Skeletal muscle tissue (tissue), 4 donors: Measurements from ENCODE around the gene DUSP7. TPM values are rescaled to one million over a fixed set of nuclear protein-coding genes. Genes with fewer than 3 reads are reported as not detected.

Experiments
- H3K27ac ChIP-seq: one replicate; pipeline ENCODE4 v1.7.0; 2013; ENCODE audit warnings: mild to moderate bottlenecking, low read depth, low read length, inconsistent platforms
- H3K27me3 ChIP-seq, 3 donors: one replicate each; pipeline ENCODE4 v1.7.0; 2013; ENCODE audit warnings: low read length in 3 of 3; ENCODE audit not compliant: control insufficient read depth in 3 of 3, insufficient read depth in 3 of 3
- H3K36me3 ChIP-seq, 3 donors: one replicate each; pipeline ENCODE4 v1.7.0; 2013; ENCODE audit warnings: low read length in 3 of 3; ENCODE audit not compliant: control insufficient read depth in 3 of 3, insufficient read depth in 3 of 3
- H3K4me1 ChIP-seq, 3 donors: one replicate each; pipeline ENCODE4 v1.7.0; 2013; ENCODE audit warnings: low read length in 3 of 3, mild to moderate bottlenecking in 3 of 3; ENCODE audit not compliant: control insufficient read depth in 3 of 3, insufficient read depth in 3 of 3
- H3K4me3 ChIP-seq, 3 donors: one replicate each; pipeline ENCODE4 v1.7.0; 2013; ENCODE audit warnings: low read length in 3 of 3
- H3K9ac ChIP-seq, 3 donors: one replicate each; pipeline ENCODE4 v1.7.0; 2013; ENCODE audit warnings: low read length in 3 of 3, mild to moderate bottlenecking in 3 of 3, moderate library complexity in 2 of 3, low read depth in 1 of 3
- H3K9me3 ChIP-seq, 3 donors: one replicate each; pipeline ENCODE4 v1.7.0; 2013; ENCODE audit warnings: low read length in 3 of 3; ENCODE audit not compliant: control insufficient read depth in 3 of 3
- total RNA-seq: library from RNA; depleted of rRNA; stranded (reverse); fragments of >200 nt; gene quantifications from one replicate; pipeline ENCODE4 v1.2.3, GENCODE V29; 2014
- donor health status: Osteomylitis.

DUSP7 gene
- total RNA-seq, 1 donor from 2014 or later, result 5.2 TPM

DNA sequence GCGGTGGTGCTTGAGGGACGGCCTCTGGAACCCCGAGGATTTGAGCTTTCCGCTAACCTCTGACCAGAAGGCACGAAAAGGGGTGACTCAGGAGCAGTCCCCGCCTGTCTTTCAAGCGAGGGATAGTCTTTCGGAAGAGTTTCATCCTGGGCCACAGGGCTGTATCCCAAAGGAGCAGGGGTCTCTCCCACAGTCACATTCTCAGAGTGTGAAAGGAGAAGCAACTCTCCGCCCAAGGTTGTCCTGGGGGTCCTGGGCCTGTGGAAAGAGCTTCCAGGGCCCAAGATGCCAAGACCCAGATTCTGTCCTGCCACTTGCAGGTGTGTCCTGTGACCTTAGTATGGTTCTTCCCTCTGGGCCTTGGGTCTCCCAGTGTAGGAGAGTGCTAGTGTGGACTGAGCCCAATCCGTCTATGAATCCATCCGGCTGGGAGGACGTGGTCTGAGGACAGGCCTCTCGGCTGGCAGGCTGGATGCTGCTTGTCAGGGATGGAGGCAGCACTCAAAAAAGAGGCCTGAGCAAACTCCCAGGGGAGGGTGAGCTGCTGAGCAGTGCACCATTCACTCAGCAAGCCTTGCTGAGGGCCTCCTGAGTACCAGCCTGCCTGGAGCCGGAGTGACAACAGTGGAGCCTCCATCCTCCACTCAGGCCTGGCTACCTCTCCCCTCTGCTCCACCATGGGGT, 1.6 kb upstream of the DUSP7 start:
- Histone ChIP-seq H3K4me3 (peak overlapping the region; percentile 72 to 79 (median 77)), H3K9ac (peak overlapping the region; percentile 47 to 86 (median 68)), H3K27me3 (no peaks in the 10 kb centered on the region), H3K9me3 (no peaks in the 10 kb centered on the region), H3K4me1 (peaks cover 29 to 50% (median 44%) of the 10 kb centered on the region in 3 donors), H3K27ac (peak overlapping the region; percentile 32), H3K36me3 (peaks cover 10 to 14% (median 10%) of the 10 kb centered on the region in 3 donors)

- Histone ChIP-seq H3K27me3 (no peaks in the 10 kb centered on the region), H3K9me3 (no peaks in the 10 kb centered on the region), H3K36me3 (peaks cover 12 to 16% (median 15%) of the 10 kb centered on the region in 3 donors), H3K9ac (peak overlapping the region; percentile 80 to 88 (median 88)), H3K4me1 (peaks cover 36 to 50% (median 47%) of the 10 kb centered on the region in 3 donors), H3K27ac (peak overlapping the region; percentile 96), H3K4me3 (peak overlapping the region; percentile 88 to 90 (median 88))
These were observed 819 bp upstream of the DUSP7 start for GRCh38 chr3:52056968-52057811.

DNA sequence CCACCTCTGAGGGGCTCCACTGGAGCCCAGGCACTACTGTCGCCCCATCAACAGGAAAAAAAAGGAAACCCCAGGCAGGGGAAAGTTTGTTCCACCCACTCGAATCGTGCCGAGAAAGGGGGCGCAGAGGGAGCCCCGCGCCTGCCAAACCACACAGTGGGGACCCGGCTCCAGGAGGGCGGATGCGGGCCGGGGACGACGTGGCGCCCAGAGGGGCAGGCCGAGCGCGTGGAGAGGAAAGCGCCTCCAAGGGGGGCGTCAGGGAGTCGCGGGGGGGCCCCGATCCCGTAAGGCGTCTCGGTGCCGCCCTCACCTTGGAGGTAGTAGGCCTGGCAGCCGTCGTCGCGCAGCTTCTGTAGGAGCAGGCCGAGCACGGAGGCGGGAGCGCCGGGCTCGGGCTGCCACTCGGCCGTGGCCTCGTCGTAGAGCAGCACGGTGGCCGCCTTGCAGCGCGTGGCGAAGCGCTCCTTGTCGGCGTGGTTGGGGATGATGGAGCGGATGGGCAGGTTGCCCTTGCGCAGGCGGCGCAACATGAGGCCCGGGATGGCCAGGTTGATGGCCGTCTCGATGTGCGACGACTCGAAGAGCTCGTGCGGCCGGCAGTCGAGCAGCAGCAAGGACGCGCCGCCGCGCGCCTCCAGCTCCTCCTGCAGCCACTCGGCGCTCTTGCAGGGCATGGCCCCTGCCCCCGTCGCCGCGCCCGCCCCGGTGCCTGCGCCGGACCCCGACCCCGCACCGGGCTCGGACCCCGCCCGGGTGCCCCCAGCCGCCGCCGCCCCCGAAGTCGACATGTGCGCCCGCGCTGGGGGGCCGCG, 627 bp downstream of the DUSP7 start:
- Histone ChIP-seq H3K9ac (peak overlapping the region; percentile 81 to 88 (median 87)), H3K4me3 (peak overlapping the region; percentile 84 to 89 (median 89)), H3K27ac (peak overlapping the region; percentile 79), H3K4me1 (peaks cover 47 to 64% (median 62%) of the 10 kb centered on the region in 3 donors), H3K9me3 (no peaks in the 10 kb centered on the region), H3K27me3 (no peaks in the 10 kb centered on the region), H3K36me3 (peaks cover 24 to 30% (median 24%) of the 10 kb centered on the region in 3 donors)

GRCh38 chr3:52054661-52055511, 1.5 kb downstream of the DUSP7 start:
- Histone ChIP-seq H3K27ac (peak overlapping the region; percentile 79), H3K4me1 (peaks cover 50 to 67% (median 67%) of the 10 kb centered on the region in 3 donors)

GRCh38 chr3:52053307-52054304, 2.8 kb downstream of the DUSP7 start:
- Histone ChIP-seq H3K9ac (peak overlapping the region in 2 of 3 donors; percentile 56 to 87), H3K9me3 (no peaks in the 10 kb centered on the region), H3K27ac (peak overlapping the region; percentile 79), H3K4me1 (peaks cover 54 to 70% (median 68%) of the 10 kb centered on the region in 3 donors), H3K4me3 (peak overlapping the region; percentile 65 to 89 (median 70)), H3K27me3 (no peaks in the 10 kb centered on the region), H3K36me3 (peaks cover 39 to 46% (median 43%) of the 10 kb centered on the region in 3 donors)

More at GRCh38 chr3:52054661-52055511, 1.5 kb downstream of the DUSP7 start:
- no peaks in the 10 kb centered on the region for H3K27me3 ChIP-seq
- peak overlapping the region; percentile 81 to 88 (median 87) for H3K9ac ChIP-seq
- peak overlapping the region; percentile 84 to 89 (median 89) for H3K4me3 ChIP-seq
- peaks cover 32 to 37% (median 32%) of the 10 kb centered on the region in 3 donors for H3K36me3 ChIP-seq
- H3K9me3 ChIP-seq, result no peaks in the 10 kb centered on the region

DNA sequence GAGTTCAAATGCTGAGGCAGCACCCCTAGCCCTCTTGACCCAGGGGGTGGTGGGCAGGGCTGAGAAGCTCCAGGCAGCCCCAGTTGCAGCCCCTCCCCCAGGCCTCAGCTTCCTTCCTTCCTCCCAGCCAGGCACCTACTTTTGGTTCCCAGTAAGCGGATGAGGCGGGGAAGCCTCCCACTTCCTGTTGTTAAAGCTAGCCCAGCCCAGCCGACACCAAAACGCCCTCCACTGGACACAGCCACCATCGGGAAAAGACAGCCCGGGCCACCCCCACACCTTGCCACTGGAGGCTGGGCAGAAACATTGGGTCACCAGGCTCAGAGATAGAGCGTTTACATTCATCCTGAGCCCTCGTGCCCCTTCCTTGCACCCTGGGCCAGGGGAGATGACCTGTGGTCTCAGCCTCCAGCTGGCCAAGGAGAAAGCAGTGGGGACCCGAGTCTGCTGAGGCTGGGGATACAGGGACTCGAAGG, 3.5 kb downstream of the DUSP7 start:
- peak overlapping the region; percentile 4 to 87 (median 56) for H3K9ac ChIP-seq

DNA sequence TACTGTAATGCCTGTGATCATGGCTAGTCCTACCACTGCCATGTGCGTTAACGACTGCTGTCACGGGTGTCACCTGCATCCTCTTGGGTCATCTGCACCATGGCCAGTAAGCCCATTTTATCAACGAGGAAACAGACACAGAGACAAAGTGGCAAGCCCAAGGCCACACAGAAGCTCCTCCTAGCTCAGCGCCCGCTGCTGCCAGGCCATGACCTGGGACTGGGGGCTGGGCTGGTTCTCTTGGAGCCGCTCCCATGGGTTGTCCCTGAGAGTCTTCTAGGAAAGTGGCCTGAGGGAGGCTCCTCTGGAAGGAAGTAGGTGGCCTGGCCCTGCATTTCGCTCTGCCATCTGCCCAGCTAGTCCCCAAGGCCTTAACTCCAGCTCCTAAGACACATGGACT, 4.9 kb downstream of the DUSP7 start:
- H3K27ac ChIP-seq, result peak overlapping the region; percentile 79
- H3K36me3 ChIP-seq, result peaks cover 44 to 48% (median 46%) of the 10 kb centered on the region in 3 donors
- no peaks in the 10 kb centered on the region for H3K27me3 ChIP-seq
- peaks cover 47 to 76% (median 74%) of the 10 kb centered on the region in 3 donors for H3K4me1 ChIP-seq
- H3K4me3 ChIP-seq, result peak overlapping the region in 1 of 3 donors; percentile 29
- no peaks in the 10 kb centered on the region for H3K9me3 ChIP-seq
- no peak overlapping the region for H3K9ac ChIP-seq

More for the DNA sequence above, 3.5 kb downstream of the DUSP7 start:
- Histone ChIP-seq H3K4me3 (peak overlapping the region; percentile 65 to 89 (median 70)), H3K27ac (peak overlapping the region; percentile 79), H3K9me3 (no peaks in the 10 kb centered on the region), H3K27me3 (no peaks in the 10 kb centered on the region), H3K36me3 (peaks cover 41 to 48% (median 46%) of the 10 kb centered on the region in 3 donors), H3K4me1 (peaks cover 54 to 72% (median 70%) of the 10 kb centered on the region in 3 donors)

DNA sequence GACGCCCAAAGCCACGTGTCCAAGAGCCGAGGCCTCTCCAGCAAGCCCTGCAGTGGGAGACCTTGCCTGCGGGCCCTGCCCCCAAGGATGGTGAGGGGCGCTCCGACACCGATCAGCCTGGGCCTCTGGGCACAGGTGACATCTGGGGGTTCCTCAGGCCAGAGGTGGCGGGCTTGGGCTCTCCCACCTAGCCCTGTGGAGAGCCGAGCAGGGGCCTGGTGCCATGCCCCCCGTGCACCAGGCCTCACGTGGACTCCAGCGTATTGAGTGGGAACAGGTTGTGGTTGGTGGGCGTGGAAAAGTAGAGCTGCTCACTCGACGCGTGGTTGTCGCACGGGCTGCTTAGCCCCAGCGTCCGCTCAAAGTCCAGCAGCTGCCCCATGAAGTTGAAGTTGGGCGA, 5.8 kb downstream of the DUSP7 start:
- no peak overlapping the region for H3K4me3 ChIP-seq
- H3K9me3 ChIP-seq, result no peaks in the 10 kb centered on the region
- H3K36me3 ChIP-seq, result peaks cover 44 to 48% (median 46%) of the 10 kb centered on the region in 3 donors
- no peak overlapping the region for H3K9ac ChIP-seq
- no peaks in the 10 kb centered on the region for H3K27me3 ChIP-seq
- no peak overlapping the region for H3K27ac ChIP-seq
- peaks cover 47 to 81% (median 78%) of the 10 kb centered on the region in 3 donors for H3K4me1 ChIP-seq
